Mucosa of descending colon (tissue), 3 donors: Measurements from ENCODE around the gene UGT1A1. TPM values are rescaled to one million over a fixed set of nuclear protein-coding genes. Genes with fewer than 3 reads are reported as not detected.

ENCODE experiments used
- ATAC-seq: fragments of 200-7000 bp; cut with Tn5 transposase; one replicate; pipeline ENCODE4 v1.9.1; 2020; ENCODE audit warnings: mild to moderate bottlenecking, moderate library complexity
- DNase-seq, 3 donors: peaks; one replicate each; pipeline ENCODE4 v3.0.0-alpha.2; 2020
- H3K36me3 ChIP-seq: fragments of 200-600 bp; one replicate; pipeline ENCODE4 v1.8.0; 2021; ENCODE audit warnings: low read depth, mild to moderate bottlenecking
- H3K4me1 ChIP-seq: fragments of 200-600 bp; one replicate; pipeline ENCODE4 v1.8.0; 2021; ENCODE audit warnings: low read depth, mild to moderate bottlenecking
- H3K4me3 ChIP-seq: fragments of 200-600 bp; one replicate; pipeline ENCODE4 v1.8.0; 2021; ENCODE audit warnings: mild to moderate bottlenecking
- H3K9me3 ChIP-seq: fragments of 200-600 bp; one replicate; pipeline ENCODE4 v1.8.0; 2021; ENCODE audit warnings: mild to moderate bottlenecking
- CTCF ChIP-seq: fragments of 200-600 bp; IDR thresholded peaks from one replicate; pipeline ENCODE4 v1.8.0; 2022; ENCODE audit warnings: antibody characterized with exemption, mild to moderate bottlenecking
- intact Hi-C, 2 donors: fragments of 100-400 bp; cut with DNase I in 1 of 2; cut with micrococcal nuclease in 1 of 2; formaldehyde crosslinking; loops; one replicate each; pipeline versions ENCODE4 v1.11.0 to v1.11.1; 2022; cut with DNase I, micrococcal nuclease
- total RNA-seq, 3 donors: library from RNA; stranded (reverse); fragmentation: NEBNext Ultra II Directional in 2 of 3; extraction: Animal tissue kit (Norgen Biotek cat#: 25700) in 2 of 3; gene quantifications; one replicate each; pipeline versions ENCODE4 v1.2.1 to v1.2.4, GENCODE V29; 2021 to 2023
- donor health status: DM: no; HTN: no; CAD: no; lungs with moderate emphysema.
- donor health status: DM: no; HTN: no; CAD: no.
- donor health status: DM: no; HTN: yes; CAD: no.

The UGT1A1 gene
- total RNA-seq, 3 donors from 2014 or later, result 4.0 to 7.0 (median 4.9) TPM

GRCh38 chr2:233794128-233794658, 34.1 kb downstream of the UGT1A1 start:
- ATAC-seq, result no peak
- no peaks in the 10 kb centered on the region for H3K9me3 ChIP-seq
- DNase-seq, result no peak
- no peak for TF ChIP-seq CTCF
- no peak overlapping the region for H3K4me3 ChIP-seq
- intact Hi-C loops, result no loop called here
- H3K4me1 ChIP-seq, result no peaks in the 10 kb centered on the region
- H3K36me3 ChIP-seq, result no peaks in the 10 kb centered on the region

GRCh38 chr2:233795735-233796171, 35.7 kb downstream of the UGT1A1 start:
- H3K4me3 ChIP-seq, result no peak overlapping the region
- TF ChIP-seq CTCF, result no peak
- H3K36me3 ChIP-seq, result no peaks in the 10 kb centered on the region
- H3K4me1 ChIP-seq, result no peaks in the 10 kb centered on the region
- intact Hi-C loops, result no loop called here
- no peak for ATAC-seq
- no peaks in the 10 kb centered on the region for H3K9me3 ChIP-seq
- DNase-seq, result no peak

GRCh38 chr2:233796254-233796653, 36.2 kb downstream of the UGT1A1 start:
- H3K4me3 ChIP-seq, result no peak overlapping the region
- H3K4me1 ChIP-seq, result no peaks in the 10 kb centered on the region
- no peaks in the 10 kb centered on the region for H3K36me3 ChIP-seq
- H3K9me3 ChIP-seq, result no peaks in the 10 kb centered on the region
- DNase-seq, result no peak
- intact Hi-C loops, result no loop called here
- no peak for TF ChIP-seq CTCF
- no peak for ATAC-seq

- TF ChIP-seq CTCF, result no peak
- DNase-seq (no peak), ATAC-seq (no peak)
- Histone ChIP-seq H3K36me3 (no peaks in the 10 kb centered on the region), H3K4me1 (no peaks in the 10 kb centered on the region), H3K9me3 (no peaks in the 10 kb centered on the region), H3K4me3 (no peak overlapping the region)
- intact Hi-C loops, result no loop called here
Observed at GRCh38 chr2:233798335-233799086, 38.4 kb downstream of the UGT1A1 start.

GRCh38 chr2:233799087-233799665, 39.1 kb downstream of the UGT1A1 start:
- DNase-seq (no peak), ATAC-seq (no peak)
- TF ChIP-seq CTCF, result no peak
- Histone ChIP-seq H3K9me3 (no peaks in the 10 kb centered on the region), H3K4me1 (no peaks in the 10 kb centered on the region), H3K36me3 (no peaks in the 10 kb centered on the region), H3K4me3 (no peak overlapping the region)
- intact Hi-C loops, result no loop called here
